Loucy (cell line): ENCODE results near the gene BACE2.

ENCODE experiments used
- H2AFZ ChIP-seq: fragments of 200-600 bp; sonication (generic); 2 replicates; pipeline ENCODE4 v1.6.0; 2016; ENCODE audit warnings: antibody characterized with exemption, mild to moderate bottlenecking, low read length, moderate library complexity
- H3F3A ChIP-seq: fragments of 200-600 bp; 2 replicates; pipeline ENCODE4 v1.6.0; 2016; ENCODE audit warnings: antibody characterized with exemption, low read depth, mild to moderate bottlenecking
- H3K27me3 ChIP-seq: fragments of 200-600 bp; sonication (generic); 2 replicates; pipeline ENCODE4 v1.6.1; 2014; ENCODE audit warnings: low read length, mild to moderate bottlenecking; ENCODE audit not compliant: insufficient read depth, poor library complexity, severe bottlenecking
- H3K36me3 ChIP-seq: fragments of 200-600 bp; sonication (generic); 2 replicates; pipeline ENCODE4 v1.6.1; 2016; ENCODE audit warnings: low read length; ENCODE audit not compliant: insufficient read depth
- H3K4me1 ChIP-seq: fragments of 200-600 bp; sonication (generic); 2 replicates; pipeline ENCODE4 v1.5.1; 2014; ENCODE audit warnings: low read length, mild to moderate bottlenecking; ENCODE audit not compliant: insufficient read depth, poor library complexity, severe bottlenecking
- H3K4me2 ChIP-seq: fragments of 200-600 bp; sonication (generic); 2 replicates; pipeline ENCODE4 v1.6.0; 2014; ENCODE audit warnings: antibody characterized with exemption, low read length, low read depth, mild to moderate bottlenecking; ENCODE audit not compliant: poor library complexity, severe bottlenecking
- H3K4me3 ChIP-seq: fragments of 200-600 bp; sonication (generic); 2 replicates; pipeline ENCODE4 v1.5.1; 2014; ENCODE audit warnings: low read length, mild to moderate bottlenecking, mixed read lengths; ENCODE audit not compliant: poor library complexity, severe bottlenecking
- H3K79me2 ChIP-seq: fragments of 200-600 bp; sonication (generic); 2 replicates; pipeline ENCODE4 v1.6.1; 2014; ENCODE audit warnings: low read length; ENCODE audit not compliant: insufficient read depth
- H3K9ac ChIP-seq: fragments of 200-600 bp; sonication (generic); 2 replicates; pipeline ENCODE4 v1.6.0; 2014; ENCODE audit warnings: mild to moderate bottlenecking, low read depth, low read length, moderate library complexity; ENCODE audit not compliant: poor library complexity, severe bottlenecking
- H3K9me2 ChIP-seq: fragments of 200-600 bp; sonication (generic); replicated peaks from 2 replicates; pipeline ENCODE4 v1.6.1; 2016; ENCODE audit warnings: low read depth, low read length, mixed read lengths
- H3K9me3 ChIP-seq: fragments of 200-600 bp; sonication (generic); 2 replicates; pipeline ENCODE4 v1.6.1; 2014; ENCODE audit warnings: mild to moderate bottlenecking, antibody characterized with exemption, low read length, low read depth; ENCODE audit not compliant: insufficient read depth
- H4K20me1 ChIP-seq: fragments of 200-600 bp; sonication (generic); 2 replicates; pipeline ENCODE4 v1.6.0; 2014; ENCODE audit warnings: antibody characterized with exemption, low read length, mild to moderate bottlenecking; ENCODE audit not compliant: insufficient read depth, poor library complexity, severe bottlenecking
- CTCF ChIP-seq: fragments of 200-600 bp; sonication (generic); conservative IDR thresholded peaks from 2 replicates; pipeline ENCODE4 v1.5.1; 2014; ENCODE audit warnings: mild to moderate bottlenecking, antibody characterized with exemption, low read length
- EZH2phosphoT487 ChIP-seq: fragments of 200-600 bp; IDR thresholded peaks from 2 replicates; pipeline ENCODE4 v1.6.1; 2018; ENCODE audit warnings: antibody characterized with exemption, mild to moderate bottlenecking, moderate library complexity, borderline replicate concordance

BACE2 gene

GRCh38 chr21:41315726-41316125, 147.8 kb downstream of the BACE2 start:
- no peaks in the 10 kb centered on the region for H3K79me2 ChIP-seq
- H3K4me2 ChIP-seq, result no peak overlapping the region
- H3K4me3 ChIP-seq, result no peak overlapping the region
- no peaks in the 10 kb centered on the region for H3K4me1 ChIP-seq
- no peaks in the 10 kb centered on the region for H3K27me3 ChIP-seq
- H3K9me3 ChIP-seq, result no peaks in the 10 kb centered on the region
- no peak overlapping the region for H2AFZ ChIP-seq
- H3K36me3 ChIP-seq, result no peaks in the 10 kb centered on the region
- no peaks in the 10 kb centered on the region for H4K20me1 ChIP-seq
- no peak for TF ChIP-seq CTCF
- no peak for TF ChIP-seq EZH2phosphoT487
- H3F3A ChIP-seq, result no peaks in the 10 kb centered on the region
- no peak overlapping the region for H3K9ac ChIP-seq
- no peaks in the 10 kb centered on the region for H3K9me2 ChIP-seq

GRCh38 chr21:41316200-41317062, 148.5 kb downstream of the BACE2 start, which contains the start of gene FAM3B:
TSS of gene FAM3B (plus strand) at chr21:41316801. CDS start at chr21:41316880, 79 bp downstream.
- Histone ChIP-seq H3K79me2 (no peaks in the 10 kb centered on the region), H2AFZ (no peak within 1 kb of the TSS), H3K9ac (no peak within 1 kb of the TSS), H3K9me3 (no peaks in the 10 kb centered on the region), H3K4me3 (no peak within 1 kb of the TSS), H4K20me1 (no peaks in the 10 kb centered on the region), H3K4me2 (no peak within 1 kb of the TSS), H3K9me2 (no peaks in the 10 kb centered on the region), H3K27me3 (no peaks in the 10 kb centered on the region), H3F3A (no peaks in the 10 kb centered on the region), H3K36me3 (no peaks in the 10 kb centered on the region), H3K4me1 (no peaks in the 10 kb centered on the region)
- TF ChIP-seq CTCF, result no peak
- TF ChIP-seq EZH2phosphoT487, result no peak

GRCh38 chr21:41317063-41317392, 149.1 kb downstream of the BACE2 start:
- no peaks in the 10 kb centered on the region for H3F3A ChIP-seq
- no peaks in the 10 kb centered on the region for H3K9me2 ChIP-seq
- H3K4me2 ChIP-seq, result no peak overlapping the region
- H3K4me1 ChIP-seq, result no peaks in the 10 kb centered on the region
- H3K36me3 ChIP-seq, result no peaks in the 10 kb centered on the region
- no peaks in the 10 kb centered on the region for H4K20me1 ChIP-seq
- TF ChIP-seq EZH2phosphoT487 (no peak), CTCF (no peak)
- H3K27me3 ChIP-seq, result no peaks in the 10 kb centered on the region
- H2AFZ ChIP-seq, result no peak overlapping the region
- no peak overlapping the region for H3K9ac ChIP-seq
- no peaks in the 10 kb centered on the region for H3K9me3 ChIP-seq
- H3K79me2 ChIP-seq, result no peaks in the 10 kb centered on the region
- no peak overlapping the region for H3K4me3 ChIP-seq
